ENCODE results near the gene FBXO41. TPM values are rescaled to one million over a fixed set of nuclear protein-coding genes. Genes with fewer than 3 reads are reported as not detected.

The FBXO41 gene
- total RNA-seq, 1 donor from 2014 or later = 14.0 TPM

DNA sequence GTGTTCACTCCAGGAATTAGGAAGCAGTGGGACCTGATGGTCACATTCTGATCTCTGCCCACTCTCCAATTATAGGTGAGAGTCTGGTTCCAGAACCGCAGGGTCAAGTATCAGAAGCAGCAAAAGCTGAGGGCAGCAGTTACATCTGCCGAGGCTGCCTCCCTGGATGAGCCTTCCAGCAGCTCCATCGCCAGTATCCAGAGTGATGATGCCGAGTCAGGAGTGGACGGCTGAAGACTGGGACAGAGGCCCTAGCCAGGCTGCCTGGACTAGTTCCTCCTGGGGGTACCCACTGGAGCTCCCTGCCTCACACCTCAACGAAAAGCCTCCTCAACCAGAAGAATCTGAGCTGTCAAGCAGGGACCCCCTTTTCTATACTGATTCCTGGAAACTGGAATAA, 73.6 kb downstream of the FBXO41 start:
- H3K4me1 Mint-ChIP-seq (ENCODE audit: low read depth, unreplicated experiment) = peaks cover 10% of the 10 kb centered on the region
- peaks cover 1% of the 10 kb centered on the region for H3K9me3 Mint-ChIP-seq (ENCODE audit: unreplicated experiment)
- no peak overlapping the region for H3K27ac Mint-ChIP-seq (ENCODE audit: unreplicated experiment)
- no peaks in the 10 kb centered on the region for H3K36me3 Mint-ChIP-seq (ENCODE audit: unreplicated experiment)
- TF ChIP-seq, protein P1, sequence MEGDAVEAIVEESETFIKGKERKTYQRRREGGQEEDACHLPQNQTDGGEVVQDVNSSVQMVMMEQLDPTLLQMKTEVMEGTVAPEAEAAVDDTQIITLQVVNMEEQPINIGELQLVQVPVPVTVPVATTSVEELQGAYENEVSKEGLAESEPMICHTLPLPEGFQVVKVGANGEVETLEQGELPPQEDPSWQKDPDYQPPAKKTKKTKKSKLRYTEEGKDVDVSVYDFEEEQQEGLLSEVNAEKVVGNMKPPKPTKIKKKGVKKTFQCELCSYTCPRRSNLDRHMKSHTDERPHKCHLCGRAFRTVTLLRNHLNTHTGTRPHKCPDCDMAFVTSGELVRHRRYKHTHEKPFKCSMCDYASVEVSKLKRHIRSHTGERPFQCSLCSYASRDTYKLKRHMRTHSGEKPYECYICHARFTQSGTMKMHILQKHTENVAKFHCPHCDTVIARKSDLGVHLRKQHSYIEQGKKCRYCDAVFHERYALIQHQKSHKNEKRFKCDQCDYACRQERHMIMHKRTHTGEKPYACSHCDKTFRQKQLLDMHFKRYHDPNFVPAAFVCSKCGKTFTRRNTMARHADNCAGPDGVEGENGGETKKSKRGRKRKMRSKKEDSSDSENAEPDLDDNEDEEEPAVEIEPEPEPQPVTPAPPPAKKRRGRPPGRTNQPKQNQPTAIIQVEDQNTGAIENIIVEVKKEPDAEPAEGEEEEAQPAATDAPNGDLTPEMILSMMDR (IDR thresholded peaks at IDR 0.05; ENCODE audit: partially characterized antibody, unreplicated experiment) = no peak
- H3K27me3 Mint-ChIP-seq (ENCODE audit: unreplicated experiment) = peaks cover 6% of the 10 kb centered on the region
- no peak for DNase-seq
- no peak overlapping the region for H3K4me3 Mint-ChIP-seq (ENCODE audit: unreplicated experiment)

DNA sequence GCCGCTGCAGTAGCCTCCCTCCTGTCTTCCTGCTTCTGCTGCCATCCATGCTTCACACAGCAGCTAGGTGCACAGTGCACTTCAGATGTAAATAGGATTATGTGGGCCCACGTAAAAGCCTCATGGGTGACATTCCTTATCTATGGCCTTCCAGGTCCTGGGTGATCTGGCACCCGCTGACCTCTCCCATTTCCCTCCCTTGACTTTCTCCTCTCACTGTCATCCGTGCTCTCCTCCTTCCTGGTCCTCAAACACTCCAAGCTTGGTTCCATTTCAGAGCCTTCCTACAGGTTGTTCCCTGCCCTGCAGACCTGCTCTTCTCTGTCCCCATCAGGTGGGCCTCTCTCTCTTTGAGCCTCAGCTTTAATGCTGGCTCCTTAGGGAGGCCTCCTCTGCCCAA, 74.3 kb downstream of the FBXO41 start:
- H3K27ac Mint-ChIP-seq (ENCODE audit: unreplicated experiment) = no peak overlapping the region
- H3K4me3 Mint-ChIP-seq (ENCODE audit: unreplicated experiment) = no peak overlapping the region
- peaks cover 9% of the 10 kb centered on the region for H3K27me3 Mint-ChIP-seq (ENCODE audit: unreplicated experiment)
- peaks cover 6% of the 10 kb centered on the region for H3K4me1 Mint-ChIP-seq (ENCODE audit: low read depth, unreplicated experiment)
- peaks cover 1% of the 10 kb centered on the region for H3K9me3 Mint-ChIP-seq (ENCODE audit: unreplicated experiment)
- no peaks in the 10 kb centered on the region for H3K36me3 Mint-ChIP-seq (ENCODE audit: unreplicated experiment)
- DNase-seq = no peak
- TF ChIP-seq, protein P1 (IDR thresholded peaks at IDR 0.05; ENCODE audit: partially characterized antibody, unreplicated experiment) = no peak

DNA sequence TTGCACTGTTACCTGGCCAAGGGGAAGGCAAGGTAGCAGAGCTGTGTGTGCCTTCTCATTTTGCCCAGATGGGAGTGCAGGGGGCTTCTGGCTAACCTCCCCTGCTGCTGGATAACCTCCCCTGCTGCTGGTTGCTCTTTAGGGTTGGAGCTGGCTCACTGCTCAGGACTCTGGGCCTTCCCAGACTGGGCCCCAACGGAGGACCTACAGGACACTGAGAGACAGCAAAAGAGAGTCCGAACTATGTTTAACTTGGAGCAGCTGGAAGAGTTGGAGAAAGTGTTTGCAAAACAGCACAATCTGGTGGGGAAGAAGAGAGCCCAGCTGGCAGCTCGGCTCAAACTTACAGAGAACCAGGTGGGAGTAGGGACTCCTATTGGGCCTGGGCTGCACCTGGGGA, 76.0 kb downstream of the FBXO41 start:
- Mint-ChIP-seq H3K4me3 (ENCODE audit: unreplicated experiment) (no peak overlapping the region), H3K9me3 (ENCODE audit: unreplicated experiment) (peaks cover 1% of the 10 kb centered on the region), H3K27me3 (ENCODE audit: unreplicated experiment) (peaks cover 7% of the 10 kb centered on the region), H3K4me1 (ENCODE audit: low read depth, unreplicated experiment) (no peaks in the 10 kb centered on the region), H3K27ac (ENCODE audit: unreplicated experiment) (no peak overlapping the region), H3K36me3 (ENCODE audit: unreplicated experiment) (no peaks in the 10 kb centered on the region)
- TF ChIP-seq, protein P1 (IDR thresholded peaks at IDR 0.05; ENCODE audit: partially characterized antibody, unreplicated experiment) = no peak
- no peak for DNase-seq

DNA sequence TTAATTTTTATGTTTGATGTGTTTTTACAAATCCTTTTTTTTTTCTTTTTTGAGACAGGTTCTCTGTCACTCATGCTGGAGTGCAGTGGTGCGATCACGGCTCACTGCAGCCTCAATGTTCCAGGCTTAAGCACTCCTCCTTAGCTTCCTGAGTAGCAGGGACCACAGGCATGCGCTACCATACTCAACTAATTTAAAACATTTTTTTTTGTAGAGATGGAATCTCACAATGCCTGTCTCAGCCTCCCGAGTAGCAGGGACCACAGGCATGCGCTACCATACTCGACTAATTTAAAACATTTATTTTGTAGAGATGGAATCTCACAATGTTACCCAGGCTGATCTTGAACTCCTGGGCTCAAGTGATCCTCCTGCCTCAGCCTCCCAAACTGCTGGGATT, 78.7 kb downstream of the FBXO41 start:
- no peak overlapping the region for H3K4me3 Mint-ChIP-seq (ENCODE audit: unreplicated experiment)
- TF ChIP-seq, protein P1 (IDR thresholded peaks at IDR 0.05; ENCODE audit: partially characterized antibody, unreplicated experiment) = no peak
- no peak for DNase-seq
- H3K9me3 Mint-ChIP-seq (ENCODE audit: unreplicated experiment) = peaks cover 4% of the 10 kb centered on the region
- H3K27ac Mint-ChIP-seq (ENCODE audit: unreplicated experiment) = no peak overlapping the region
- H3K27me3 Mint-ChIP-seq (ENCODE audit: unreplicated experiment) = peaks cover 16% of the 10 kb centered on the region
- no peaks in the 10 kb centered on the region for H3K36me3 Mint-ChIP-seq (ENCODE audit: unreplicated experiment)
- no peaks in the 10 kb centered on the region for H3K4me1 Mint-ChIP-seq (ENCODE audit: low read depth, unreplicated experiment)

Other genes starting within 250 kb of the FBXO41 start
- 13.7 TPM for gene SFXN5, start 212.8 kb downstream of the FBXO41 start, total RNA-seq (ENCODE audit: unreplicated experiment)
- 13.5 TPM for gene RAB11FIP5, start 171.5 kb downstream of the FBXO41 start, total RNA-seq (ENCODE audit: unreplicated experiment)
- not detected for gene NOTO, start 81.9 kb downstream of the FBXO41 start, total RNA-seq (ENCODE audit: unreplicated experiment)
- gene SMYD5, start 70.2 kb downstream of the FBXO41 start, total RNA-seq (ENCODE audit: unreplicated experiment) = 17.0 TPM
- gene PRADC1, start 51.2 kb downstream of the FBXO41 start, total RNA-seq (ENCODE audit: unreplicated experiment) = 26.8 TPM
- 269 TPM for gene CCT7, start 50.2 kb downstream of the FBXO41 start, total RNA-seq (ENCODE audit: unreplicated experiment)
- not detected for gene EGR4, start 9.1 kb upstream of the FBXO41 start, total RNA-seq (ENCODE audit: unreplicated experiment)
- gene ALMS1, start 101.4 kb upstream of the FBXO41 start, total RNA-seq (ENCODE audit: unreplicated experiment) = 50.5 TPM

All from glutamatergic neuron (in vitro differentiated cells).